ENCODE results near the gene ABCG1.

The ABCG1 gene

DNA sequence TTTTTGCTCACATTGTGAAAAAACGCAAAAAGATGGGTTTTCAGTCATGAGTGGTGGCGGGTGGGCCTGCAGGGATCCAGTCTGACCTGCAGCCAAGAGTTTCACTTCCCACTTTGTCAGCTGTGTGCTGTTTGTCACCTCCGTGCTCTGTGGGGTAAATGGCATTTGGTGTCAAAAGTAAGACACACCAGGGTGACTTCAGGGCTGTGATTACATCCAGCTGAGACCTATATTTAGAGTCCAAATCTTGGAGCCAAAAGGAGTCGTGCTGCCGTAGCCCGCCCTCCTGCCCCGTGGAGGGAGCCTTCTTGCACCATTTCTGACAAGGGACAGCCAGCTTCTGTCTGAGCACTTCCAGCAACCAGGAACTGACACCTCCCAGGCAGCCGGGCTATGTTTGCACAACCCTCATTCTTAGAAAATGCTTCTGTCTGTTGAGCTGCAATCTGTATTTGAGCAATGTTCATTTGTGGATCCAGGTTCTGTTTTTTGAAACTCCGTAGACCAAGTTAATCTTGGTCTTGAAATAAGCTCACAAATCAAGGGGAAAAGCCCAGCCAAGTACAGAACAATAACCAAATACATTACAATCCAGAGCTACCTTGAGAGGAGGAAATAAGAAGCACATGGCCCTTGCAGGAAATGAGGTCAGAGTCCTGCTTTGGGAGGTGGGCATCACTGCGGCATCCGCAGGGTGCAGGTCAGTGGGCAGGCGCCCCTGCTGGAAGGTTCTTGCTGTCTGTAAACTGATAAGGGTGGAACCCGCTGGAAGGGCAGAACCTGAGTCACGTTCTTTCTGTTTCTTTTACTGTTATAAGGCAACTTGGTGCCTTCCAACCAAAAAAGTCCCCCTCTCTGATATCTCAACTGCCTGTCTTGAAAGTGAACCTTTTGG is 14.4 kb downstream of the ABCG1 start:
- peak; percentile 41 for DNase-seq

DNA sequence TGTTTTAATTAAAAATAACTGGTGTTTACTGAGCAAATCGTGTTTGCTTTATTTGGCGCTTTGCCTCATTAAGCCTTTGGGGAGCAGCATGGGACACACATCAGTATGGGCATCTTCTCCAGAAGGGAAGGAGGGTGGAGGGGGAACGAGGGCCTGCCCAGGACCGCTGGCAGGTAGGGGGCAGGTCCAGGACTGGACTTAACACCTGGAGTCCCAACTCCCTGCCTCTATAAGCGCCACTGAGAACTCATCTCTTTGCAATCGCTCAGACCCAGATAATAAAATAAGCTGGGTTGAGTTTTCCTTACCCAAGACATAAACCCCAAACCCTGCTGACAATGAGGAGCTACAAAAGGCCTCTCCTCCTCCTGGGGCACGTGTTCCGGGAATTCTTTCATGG is 15.1 kb downstream of the ABCG1 start:
- DNase-seq, result no peak

DNA sequence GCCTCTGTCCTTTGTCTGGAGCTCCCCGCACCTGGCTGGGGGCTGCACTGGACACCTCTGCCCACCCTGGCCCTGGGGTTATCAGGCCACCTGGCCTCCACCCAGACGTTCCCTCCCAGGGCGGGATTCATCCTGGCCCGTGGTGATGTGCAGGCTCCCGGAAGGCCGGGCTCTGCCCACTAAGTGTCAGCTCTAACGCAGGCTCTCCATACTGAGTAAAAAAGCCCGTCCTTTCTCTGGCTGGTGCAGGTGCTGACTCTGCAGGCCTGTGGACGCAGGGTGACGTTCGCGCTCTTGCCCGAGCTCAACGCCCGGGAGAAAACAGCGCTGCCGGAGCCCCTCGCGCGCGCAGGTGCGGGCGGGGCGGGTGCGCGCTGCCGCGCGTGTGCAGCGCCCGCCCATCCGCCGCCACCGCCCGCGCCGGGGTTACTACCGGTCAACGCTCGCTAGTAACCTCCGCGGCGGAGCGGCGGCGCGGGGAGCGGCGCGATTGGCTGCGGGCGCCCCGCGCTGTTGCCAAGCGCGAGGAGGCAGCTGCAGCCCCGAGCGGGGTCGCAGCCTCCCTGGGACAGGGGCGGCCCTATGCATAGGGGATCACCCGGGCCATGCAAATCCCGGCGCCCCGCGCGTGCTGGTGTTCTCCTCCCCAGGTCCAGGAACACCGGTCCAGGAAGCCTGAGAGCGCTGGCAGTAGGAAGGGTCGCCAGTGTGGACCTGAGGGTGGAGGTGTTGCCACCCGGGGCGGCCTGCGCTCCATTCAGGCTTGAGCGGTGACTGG is 15.7 kb downstream of the ABCG1 start:
- DNase-seq, result peak; percentile 91

DNA sequence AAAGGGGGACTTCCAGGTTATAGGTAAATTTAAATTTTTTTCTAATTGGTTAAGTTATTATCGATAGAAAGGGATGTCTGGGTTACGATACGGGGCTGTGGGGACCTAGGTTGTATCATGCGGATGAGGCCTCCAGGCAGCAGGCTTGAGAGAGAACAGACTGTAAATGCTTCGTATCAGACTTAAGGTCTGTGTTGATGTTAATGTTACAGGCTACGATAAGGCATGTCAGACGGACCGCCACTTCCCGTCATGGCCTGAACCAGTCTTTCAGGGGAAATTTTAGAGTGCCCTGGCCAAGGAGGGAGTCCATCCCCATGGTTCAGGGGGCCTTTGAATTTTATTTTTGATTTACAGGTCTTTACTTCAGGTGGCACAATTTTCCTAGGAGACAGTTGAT is 16.7 kb downstream of the ABCG1 start:
- DNase-seq, result no peak

DNA sequence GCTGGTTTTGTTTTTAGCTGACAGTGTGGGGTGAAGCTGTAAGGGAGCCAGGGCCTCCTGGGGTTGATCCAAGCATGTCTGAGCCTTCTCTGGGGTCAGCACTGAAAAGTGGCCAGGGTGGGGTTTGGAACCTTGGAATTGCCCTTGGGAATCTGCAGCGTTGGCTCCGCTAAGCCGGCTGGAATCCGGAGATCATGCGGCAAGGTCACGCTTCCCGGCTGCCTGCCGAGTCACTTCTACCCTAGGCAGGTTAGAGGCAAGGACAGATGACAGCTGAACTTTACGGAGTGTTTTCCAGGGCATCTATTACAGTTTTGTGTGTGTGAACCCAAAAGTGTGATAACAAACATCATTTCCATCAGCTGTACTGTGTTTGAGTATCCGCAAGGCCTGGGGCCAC is 17.1 kb downstream of the ABCG1 start:
- DNase-seq, result no peak

DNA sequence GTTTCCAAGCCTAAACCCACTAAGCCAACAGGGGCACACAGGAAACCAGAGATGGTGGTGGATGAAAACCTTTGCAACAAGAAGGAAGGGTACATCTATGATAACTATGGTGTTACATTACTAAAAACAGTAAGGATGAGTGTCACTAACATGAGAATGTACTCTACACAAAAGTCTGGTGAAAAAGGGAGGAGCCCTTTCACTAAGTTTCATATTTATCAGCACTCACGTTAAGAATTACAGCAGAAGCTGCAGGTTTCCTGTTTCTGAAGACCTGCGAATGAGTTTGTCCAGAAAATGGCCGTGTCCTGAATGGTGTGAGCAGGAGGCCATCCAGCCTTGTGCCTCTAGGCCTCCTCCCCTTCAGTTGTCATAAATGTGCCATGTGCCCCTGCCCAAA is 17.8 kb downstream of the ABCG1 start:
- no peak for DNase-seq

DNA sequence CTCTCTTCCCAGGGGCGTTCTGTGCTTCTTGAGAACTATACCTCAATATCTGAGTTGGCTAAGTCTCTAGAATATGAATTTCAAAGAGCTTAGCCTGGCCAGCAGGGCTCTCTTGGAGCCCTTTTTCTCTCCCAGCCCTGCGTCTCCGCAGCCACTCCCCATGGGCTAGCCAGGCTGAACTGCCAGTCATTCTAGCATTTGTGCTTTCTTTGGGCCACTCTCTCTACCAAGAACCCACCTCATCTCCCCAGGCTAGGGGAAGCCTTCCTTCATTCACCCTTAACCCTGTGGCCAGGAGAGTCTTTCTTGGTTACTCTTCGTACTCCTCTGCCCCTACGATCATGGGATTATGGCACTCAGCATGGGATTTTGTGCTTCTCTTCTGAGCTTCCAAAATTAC is 18.2 kb downstream of the ABCG1 start:
- DNase-seq, result no peak

DNA sequence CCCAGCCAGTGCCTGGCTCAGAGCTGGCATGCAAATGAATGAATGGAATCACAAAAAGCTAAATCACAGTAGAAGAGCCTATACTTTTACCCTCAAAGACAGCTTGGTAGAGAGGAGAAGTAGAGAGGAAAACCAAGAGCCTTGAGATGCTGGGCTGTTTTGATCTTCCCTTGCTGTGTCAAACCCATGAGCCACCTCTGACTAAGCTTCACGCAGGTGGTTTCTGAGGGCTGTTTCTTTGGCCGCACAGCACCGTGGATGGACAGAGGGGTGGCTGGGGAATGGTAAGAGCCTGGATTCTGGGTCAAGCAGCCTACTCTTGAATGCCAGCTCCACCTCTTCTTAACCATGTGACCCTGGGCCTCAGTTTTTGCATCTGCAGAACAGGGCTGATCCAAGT is 18.6 kb downstream of the ABCG1 start:
- DNase-seq, result no peak

DNA sequence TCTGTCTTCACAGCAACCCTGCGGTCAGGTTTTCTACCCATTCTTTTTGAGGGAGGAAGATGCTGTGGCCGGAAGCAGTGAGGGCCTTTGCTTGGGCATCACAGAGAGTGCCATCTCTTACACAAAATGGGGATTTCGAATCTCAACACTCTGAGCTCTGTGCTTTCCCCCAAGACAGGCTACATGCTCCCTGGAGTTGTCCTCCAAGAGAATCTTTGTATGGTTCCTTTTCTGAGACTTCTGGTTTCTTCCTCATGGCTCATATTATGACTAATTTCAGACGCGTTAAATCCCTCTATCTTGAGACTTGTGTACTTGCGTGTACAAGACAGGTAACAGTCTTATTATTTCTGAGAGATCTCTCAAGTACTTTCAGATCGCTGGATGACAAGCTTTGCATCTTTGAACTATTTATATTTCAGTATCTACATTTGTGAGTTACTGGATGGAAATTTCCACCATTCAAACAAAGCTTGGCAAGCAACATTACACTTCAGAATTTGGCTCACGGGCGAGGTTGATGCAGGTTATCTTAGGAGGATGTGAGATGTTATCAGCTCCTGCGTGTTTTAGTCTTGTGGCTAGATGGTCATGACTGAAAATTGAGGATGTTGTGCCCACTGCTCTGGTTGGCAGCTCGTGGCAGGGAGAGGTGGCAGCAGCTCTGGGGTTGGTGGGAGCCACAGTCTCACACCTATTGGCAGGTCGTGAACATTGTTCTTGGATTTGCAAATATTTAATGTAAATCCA is 19.4 kb downstream of the ABCG1 start:
- DNase-seq, result no peak

DNA sequence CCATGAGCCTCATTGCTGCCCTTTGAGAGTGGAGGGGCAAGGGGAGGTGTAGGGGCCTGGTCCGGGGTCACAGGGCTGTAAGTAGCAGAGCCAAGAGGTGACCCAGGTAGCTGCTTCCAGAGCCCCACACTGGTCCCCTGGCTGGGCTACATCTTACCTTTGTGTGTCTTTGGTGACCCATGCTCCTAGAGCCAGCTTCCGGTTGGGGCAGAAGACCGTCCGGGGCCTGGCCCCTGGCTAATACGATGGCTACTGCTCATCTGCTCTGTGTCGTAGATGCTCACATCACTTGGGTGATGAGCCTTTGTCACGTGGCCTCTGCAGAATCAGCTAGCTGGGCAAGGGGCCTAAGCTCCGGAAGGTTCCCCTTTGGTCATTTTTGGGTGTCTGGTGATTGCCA is 20.6 kb downstream of the ABCG1 start:
- no peak for DNase-seq

DNA sequence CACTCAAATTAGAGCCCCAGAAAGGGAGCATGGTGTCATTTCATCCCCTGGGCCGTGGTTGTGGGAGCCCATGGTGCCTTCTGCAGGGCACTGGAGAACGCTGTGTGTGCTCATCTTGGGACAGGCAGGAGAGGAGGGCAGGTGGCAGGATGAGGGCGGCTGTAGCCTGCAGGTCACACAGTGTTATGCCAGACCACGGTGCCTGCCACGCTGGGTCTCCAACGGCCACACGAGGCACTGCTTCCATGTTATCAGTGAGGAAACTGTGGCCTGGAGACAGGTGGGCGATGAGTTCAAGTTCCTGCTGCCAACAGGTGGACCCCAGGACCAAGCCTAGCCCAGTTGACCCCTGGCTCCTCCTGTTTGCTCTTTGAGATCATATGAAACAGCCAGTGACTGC is 21.0 kb downstream of the ABCG1 start:
- DNase-seq, result no peak

DNA sequence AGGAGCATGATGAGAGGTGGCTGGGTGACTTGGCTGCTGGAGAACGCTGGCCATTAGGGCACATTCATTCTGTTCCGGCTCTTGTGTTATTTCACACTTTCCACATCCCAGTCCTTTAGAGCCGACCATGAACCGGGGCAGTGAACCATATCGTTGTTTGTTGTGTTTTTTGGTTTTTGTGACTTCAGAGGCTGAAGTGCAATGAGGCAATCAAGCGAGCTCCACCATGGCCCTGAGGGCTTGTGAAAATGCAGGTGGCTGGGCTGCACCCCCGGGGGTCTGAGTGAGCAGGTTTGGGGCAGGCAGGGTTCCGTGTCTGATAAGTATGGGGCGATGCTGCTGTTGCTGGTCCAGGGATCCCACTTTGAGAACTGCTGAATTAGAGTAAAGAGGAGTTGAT is 23.7 kb downstream of the ABCG1 start:
- DNase-seq, result no peak

DNA sequence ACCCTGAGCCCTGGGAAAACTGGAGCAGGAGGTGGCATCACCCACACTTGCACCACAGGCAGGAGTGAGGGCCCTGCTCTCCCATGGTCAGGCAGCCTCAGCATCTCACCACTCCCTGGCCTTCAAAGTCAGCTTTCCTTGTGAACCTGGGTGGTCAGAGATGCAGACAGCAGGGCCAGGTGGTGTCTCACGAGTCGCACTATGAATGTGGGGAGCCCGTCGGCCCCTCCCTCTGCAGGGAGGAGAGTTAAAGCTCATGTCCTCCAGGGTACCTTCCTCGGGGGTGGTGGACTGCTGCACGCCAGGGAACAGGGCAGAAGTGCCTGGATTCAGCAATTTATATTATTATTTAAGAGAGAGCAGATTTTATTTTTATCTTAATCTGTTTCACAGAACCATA is 24.1 kb downstream of the ABCG1 start:
- DNase-seq, result no peak

DNA sequence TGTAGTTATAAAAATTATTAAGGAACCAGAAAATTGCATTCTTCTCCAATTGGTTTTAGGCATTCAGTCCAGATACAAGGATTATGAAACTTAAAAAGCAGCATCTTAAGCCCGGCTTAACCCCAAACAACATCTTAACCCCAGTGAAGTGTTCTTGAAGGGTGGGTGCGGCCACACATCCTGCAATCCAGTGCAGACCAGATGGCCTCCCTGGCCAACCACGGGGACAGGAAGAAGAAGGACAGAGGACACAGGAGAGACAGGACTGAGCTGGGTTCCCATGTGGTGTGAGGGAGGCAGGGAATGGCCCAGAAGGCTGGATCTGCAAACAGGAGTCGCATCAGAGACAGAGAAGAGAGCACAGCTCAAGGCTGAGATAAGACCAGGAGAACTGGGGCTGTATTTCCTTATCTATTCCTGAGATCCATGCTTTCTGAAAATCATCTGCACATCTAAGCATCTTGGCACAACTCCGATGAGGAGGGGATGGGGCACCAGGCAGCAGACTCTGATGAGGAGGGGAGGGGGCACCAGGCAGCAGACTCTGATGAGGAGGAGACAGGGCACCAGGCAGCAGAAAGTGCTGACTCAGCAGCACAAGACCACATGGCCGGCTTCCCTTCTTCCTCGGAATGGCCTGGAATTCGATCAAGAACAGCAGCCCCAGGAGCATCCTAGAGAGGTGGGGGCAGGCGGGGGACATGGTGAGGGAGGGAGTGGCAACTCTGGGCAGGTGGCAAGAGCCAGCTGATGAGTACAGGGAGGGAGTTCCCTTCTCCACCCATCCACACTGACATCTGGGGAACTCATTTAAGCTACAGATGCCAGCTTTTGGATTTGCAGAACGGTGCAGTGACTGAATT is 26.6 kb downstream of the ABCG1 start:
- no peak for DNase-seq

DNA sequence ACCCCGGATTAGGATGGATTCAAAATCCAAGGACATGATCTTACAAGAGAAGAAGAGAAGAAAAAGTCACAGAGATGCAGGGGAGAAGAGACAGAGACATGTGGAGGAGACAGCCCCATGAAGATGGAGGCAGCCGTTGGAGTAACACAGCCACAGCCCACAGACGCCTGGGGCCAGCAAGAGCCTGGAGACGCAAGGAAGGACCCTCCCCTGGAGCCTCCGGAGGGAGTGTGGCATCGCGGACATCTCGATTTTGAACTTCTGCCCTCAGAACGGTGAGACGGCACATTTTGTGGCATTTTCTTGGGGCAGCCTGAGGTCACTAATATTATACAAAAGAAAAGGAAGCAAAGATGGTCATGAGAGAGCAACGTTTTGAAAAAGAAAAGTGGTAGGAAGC is 28.8 kb downstream of the ABCG1 start:
- no peak for DNase-seq

DNA sequence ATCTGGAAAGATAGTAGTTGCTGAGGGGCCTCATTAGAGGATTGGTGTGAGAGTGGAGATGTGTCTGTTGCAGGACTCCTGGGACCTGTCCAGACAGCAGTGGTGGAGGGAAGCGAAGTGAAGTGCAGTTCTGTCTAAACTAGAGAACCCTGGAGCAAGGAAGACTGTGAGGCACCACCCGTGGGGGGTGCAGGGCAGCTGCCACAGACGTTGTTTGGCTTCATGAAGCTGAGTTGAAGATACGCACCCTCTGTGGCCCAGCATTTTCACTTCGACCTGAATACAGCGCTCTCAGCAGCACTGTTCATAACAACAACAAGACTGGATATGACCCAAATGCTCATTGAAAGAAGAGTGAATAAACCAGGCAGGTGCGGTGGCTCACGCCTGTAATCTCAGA is 29.3 kb downstream of the ABCG1 start:
- no peak for DNase-seq

DNA sequence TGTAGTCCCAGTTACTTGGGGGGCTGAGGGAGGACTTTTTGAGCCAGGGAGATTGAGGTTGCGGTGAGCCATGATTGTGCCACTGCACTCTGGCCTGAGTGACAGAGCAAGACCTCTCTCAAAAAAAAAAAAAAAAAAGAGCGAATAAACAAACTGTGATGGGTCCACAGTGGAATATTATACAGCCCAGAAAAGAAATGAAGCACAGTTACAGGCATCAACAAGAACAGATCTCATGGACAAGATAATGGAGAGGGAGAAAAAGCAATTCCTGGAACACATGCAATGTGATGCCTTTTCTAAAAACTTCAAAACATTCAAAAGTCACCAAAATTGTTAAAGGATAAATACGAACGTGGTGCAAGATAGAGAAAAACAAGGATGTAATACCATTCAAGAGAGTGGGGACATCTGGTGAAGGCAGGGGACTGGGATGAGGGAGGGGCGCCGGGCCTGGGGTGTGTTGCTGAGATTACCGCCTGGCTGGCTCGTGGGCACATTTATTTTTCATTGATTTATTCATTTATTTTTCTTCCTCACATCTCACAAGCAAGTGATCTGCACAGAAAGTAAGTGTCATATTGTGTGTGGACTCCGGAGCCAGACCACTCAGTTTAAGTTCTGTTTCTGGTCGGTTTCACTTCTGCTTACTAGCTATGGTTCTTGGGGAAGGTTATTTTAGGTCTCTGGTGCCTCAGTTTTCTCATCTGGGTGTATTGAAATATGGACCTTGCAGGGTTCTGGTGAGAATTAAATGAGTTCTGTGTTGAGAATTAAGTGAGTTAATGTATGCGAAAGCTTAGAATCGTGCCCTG is 30.1 kb downstream of the ABCG1 start:
- no peak for DNase-seq

DNA sequence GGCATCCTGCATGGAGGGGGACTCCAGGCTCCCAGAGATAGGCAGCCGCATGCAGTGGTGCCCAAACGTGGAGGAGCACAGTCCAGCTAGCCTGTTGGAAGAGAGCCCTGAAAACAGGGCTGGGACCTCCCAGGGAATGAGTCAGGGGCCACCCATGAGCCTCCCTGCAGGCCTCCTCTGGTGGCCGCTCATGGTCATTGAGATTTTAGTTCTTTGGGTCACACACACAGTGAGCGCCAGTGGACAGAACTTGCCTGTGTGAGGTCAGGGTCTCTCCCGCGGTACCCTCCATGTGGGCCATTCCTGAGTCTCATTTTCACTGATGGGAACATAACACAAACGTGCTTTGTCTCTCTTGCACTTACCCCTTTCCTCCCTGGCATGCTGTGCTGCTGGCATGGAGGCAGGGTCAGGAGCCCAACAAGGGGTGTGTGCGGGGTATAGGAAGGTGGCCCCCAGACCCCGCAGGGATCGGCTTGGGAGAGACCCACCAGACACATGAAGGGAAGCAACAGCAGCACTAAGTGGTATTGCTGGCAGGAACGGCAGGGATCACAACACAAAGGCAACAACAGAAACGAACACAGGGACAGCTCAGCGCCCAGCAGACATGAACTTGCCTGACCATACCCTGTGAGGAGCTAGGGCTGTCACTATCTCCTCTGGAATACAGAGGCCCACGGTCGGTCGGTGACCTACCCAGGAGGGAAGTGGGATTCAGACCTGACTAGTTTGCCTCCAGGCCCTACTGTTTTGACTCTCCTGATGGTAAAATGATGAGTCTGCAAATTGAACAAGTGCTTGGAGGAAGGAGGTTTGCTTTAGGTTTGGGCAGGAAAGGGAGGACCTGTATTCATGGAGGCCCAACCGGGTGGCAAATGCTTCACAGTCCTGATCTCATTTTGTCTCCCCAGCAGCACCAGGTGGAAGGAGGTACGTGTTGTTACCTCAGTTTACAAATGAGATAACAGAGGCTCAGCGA is 31.8 kb downstream of the ABCG1 start:
- no peak for DNase-seq

DNA sequence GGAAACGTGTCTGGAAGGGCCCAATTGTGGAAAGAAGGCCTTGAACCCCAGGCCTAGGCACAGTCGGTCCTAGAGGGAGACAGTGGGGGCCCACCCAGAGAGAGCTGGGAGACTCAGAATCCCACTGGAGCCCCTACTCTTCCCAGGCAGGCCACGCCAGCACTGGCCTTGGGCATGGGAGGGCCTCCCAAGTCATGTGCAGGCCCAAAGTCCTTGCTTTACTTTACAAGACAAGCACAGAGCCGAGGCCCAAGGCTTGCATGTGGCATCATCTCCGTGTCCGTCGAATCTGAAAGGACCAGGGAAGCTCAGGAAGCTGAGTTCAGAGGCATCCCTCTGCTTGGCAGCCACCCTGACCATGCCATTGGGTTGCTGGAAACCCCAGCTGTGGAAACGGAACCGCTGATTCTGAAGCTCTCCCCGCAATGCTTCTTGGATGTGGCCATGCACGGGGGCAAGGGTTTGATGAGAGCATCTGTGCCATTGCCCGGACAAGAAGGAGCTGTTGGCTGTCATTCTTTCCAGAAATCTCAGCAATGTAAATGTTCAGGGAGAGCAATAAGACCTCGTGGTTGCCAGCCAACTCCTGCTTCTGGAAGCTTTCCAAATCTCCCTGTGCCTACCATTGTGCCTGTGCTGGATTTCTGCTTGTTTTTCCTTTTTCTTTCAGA is 32.8 kb downstream of the ABCG1 start:
- no peak for DNase-seq

DNA sequence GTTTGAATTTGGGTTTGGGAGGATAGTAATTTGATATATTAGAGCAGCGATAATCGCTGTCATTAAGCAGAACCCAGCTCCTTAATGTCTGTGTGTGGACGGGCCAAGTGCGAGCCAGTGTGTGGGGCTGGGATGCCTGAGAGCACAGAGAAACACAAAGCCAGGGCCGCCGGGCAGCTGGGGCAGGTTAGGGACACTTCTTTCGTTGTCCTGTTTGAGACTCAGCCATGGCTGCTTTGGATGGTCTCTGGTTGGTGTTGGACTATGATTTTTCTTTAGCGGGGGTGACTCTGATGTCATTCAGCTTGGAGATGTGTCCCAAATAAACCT is 33.4 kb downstream of the ABCG1 start:
- no peak for DNase-seq

Data from retina (tissue), 1 donor.